ENCODE results near the gene PGP.

PGP gene

DNA sequence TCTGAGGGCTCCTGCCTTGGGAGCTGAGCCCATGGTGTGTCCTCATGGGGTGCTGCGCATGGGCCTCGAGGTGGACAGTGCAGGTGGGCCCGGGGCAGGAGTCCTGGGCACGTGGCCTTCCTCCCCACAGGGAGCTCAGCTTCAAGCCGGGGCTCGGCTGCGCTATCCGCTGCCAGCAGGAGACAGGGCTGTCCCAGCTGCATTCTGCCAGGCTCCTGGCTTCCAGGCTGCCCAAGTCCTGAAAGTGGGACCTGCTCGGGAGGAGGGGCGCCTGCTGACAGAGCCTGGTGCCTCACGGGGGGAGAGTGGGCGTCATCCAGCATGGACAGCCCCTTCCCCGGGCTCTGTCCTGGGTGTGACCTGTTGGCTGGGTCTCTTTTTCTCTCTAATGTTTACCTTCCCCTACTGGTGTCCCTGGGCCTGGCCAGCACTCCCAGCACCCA, 51.9 kb downstream of the PGP start:
- H3K36me3 ChIP-seq: peaks cover 33 to 67% (median 53%) of the 10 kb centered on the region in 11 experiments
- H3K4me2 ChIP-seq: peak overlapping the region in 7 of 11 experiments; percentile 73 to 100 (median 100); a peak in 11 of 22 replicates
- peak overlapping the region in 7 of 11 experiments; percentile 68 to 91 (median 79); a peak in 12 of 22 replicates for H3K27ac ChIP-seq
- H3K9me3 ChIP-seq (replicated peaks in 1 of 11): peaks cover 0 to 25% (median 15%) of the 10 kb centered on the region in 11 experiments; a peak in 15 of 22 replicates
- TF ChIP-seq Cebpa-rat (IDR thresholded peaks at IDR 0.05): no peak
- H4K20me1 ChIP-seq: peaks cover 70 to 97% (median 92%) of the 10 kb centered on the region in 11 experiments
- no peaks in the 10 kb centered on the region for H3K27me3 ChIP-seq
- H3K4me1 ChIP-seq: peaks cover 51 to 65% (median 58%) of the 10 kb centered on the region in 10 experiments
- H3K4me3 ChIP-seq: no peak overlapping the region
- H3K9ac ChIP-seq: peak overlapping the region in 6 of 11 experiments; percentile 12 to 94 (median 64); a peak in 7 of 22 replicates

- Histone ChIP-seq H3K4me2 (peak overlapping the region; percentile 71 to 100 (median 100)), H4K20me1 (peaks cover 77 to 97% (median 92%) of the 10 kb centered on the region in 11 experiments)
Measured at GRCh38 chr16:2161911-2162310, 52.7 kb downstream of the PGP start.

More at GRCh38 chr16:2161911-2162310, 52.7 kb downstream of the PGP start:
- H3K27ac ChIP-seq: peak overlapping the region in 10 of 11 experiments; percentile 16 to 91 (median 78); a peak in 19 of 22 replicates
- H3K4me3 ChIP-seq: peak overlapping the region in 2 of 10 experiments; percentile 15 to 28; a peak in 1 of 20 replicates
- TF ChIP-seq Cebpa-rat (IDR thresholded peaks at IDR 0.05): no peak
- peaks cover 0 to 25% (median 15%) of the 10 kb centered on the region in 11 experiments; a peak in 15 of 22 replicates for H3K9me3 ChIP-seq (replicated peaks in 1 of 11)
- peak overlapping the region; percentile 29 to 94 (median 60); a peak in 20 of 22 replicates for H3K9ac ChIP-seq
- H3K27me3 ChIP-seq: no peaks in the 10 kb centered on the region
- H3K36me3 ChIP-seq: peaks cover 25 to 62% (median 48%) of the 10 kb centered on the region in 11 experiments
- peaks cover 52 to 65% (median 58%) of the 10 kb centered on the region in 10 experiments for H3K4me1 ChIP-seq

Measured in BLaER1 treated with 17β-estradiol and CSF1 and Interleukin-3, amounts not matched to agents 10 nM and 100 nM (cell line).